ENCODE results near the gene PDE6B. TPM values are rescaled to one million over a fixed set of nuclear protein-coding genes. Genes with fewer than 3 reads are reported as not detected.

The PDE6B gene
- total RNA-seq, 1 donor from 2014 or later = 2.9 TPM

- DNase-seq (ENCODE audit: low spot score) = no peak
Observed at GRCh38 chr4:655464-656151, 30.2 kb downstream of the PDE6B start.

GRCh38 chr4:656436-657337 is 31.3 kb downstream of the PDE6B start:
- no peak for DNase-seq (ENCODE audit: low spot score)

- no peak for DNase-seq (ENCODE audit: low spot score)
Observed at GRCh38 chr4:657338-657833, 32.0 kb downstream of the PDE6B start.

- DNase-seq (ENCODE audit: low spot score) = no peak
Observed at GRCh38 chr4:657834-658667, 32.7 kb downstream of the PDE6B start.

GRCh38 chr4:658681-659667 is 33.6 kb downstream of the PDE6B start:
- no peak for DNase-seq (ENCODE audit: low spot score)

- DNase-seq (ENCODE audit: low spot score) = no peak
Observed at GRCh38 chr4:659851-660250, 34.5 kb downstream of the PDE6B start.

GRCh38 chr4:660401-660800 is 35.0 kb downstream of the PDE6B start:
- DNase-seq (ENCODE audit: low spot score) = no peak

- DNase-seq (ENCODE audit: low spot score) = no peak
Observed at GRCh38 chr4:661231-661630, 35.9 kb downstream of the PDE6B start.

GRCh38 chr4:661881-662761 is 36.7 kb downstream of the PDE6B start:
- no peak for DNase-seq (ENCODE audit: low spot score)

- no peak for DNase-seq (ENCODE audit: low spot score)
Observed at GRCh38 chr4:663046-663437, 37.7 kb downstream of the PDE6B start.

- no peak for DNase-seq (ENCODE audit: low spot score)
Observed at GRCh38 chr4:663438-664428, 38.4 kb downstream of the PDE6B start.

GRCh38 chr4:664713-665231 is 39.4 kb downstream of the PDE6B start:
- no peak for DNase-seq (ENCODE audit: low spot score)

GRCh38 chr4:665381-665750 is 40.0 kb downstream of the PDE6B start:
- no peak for DNase-seq (ENCODE audit: low spot score)

- DNase-seq (ENCODE audit: low spot score) = no peak
Observed at GRCh38 chr4:665751-666435, 40.5 kb downstream of the PDE6B start.

GRCh38 chr4:666436-666810 is 41.0 kb downstream of the PDE6B start:
- DNase-seq (ENCODE audit: low spot score) = no peak

- no peak for DNase-seq (ENCODE audit: low spot score)
Observed at GRCh38 chr4:666822-667544, 41.6 kb downstream of the PDE6B start.

- no peak for DNase-seq (ENCODE audit: low spot score)
Observed at GRCh38 chr4:667545-667925, 42.2 kb downstream of the PDE6B start.
